Right cardiac atrium (tissue), 5 donors: ENCODE results near the gene GGA1. TPM values are rescaled to one million over a fixed set of nuclear protein-coding genes. Genes with fewer than 3 reads are reported as not detected.

ENCODE experiments used
- ATAC-seq, 2 donors: fragments of 200-7000 bp; cut with Tn5 transposase; one replicate each; pipeline versions ENCODE4 v1.8.0 to v1.9.1; 2020; ENCODE audit warnings: moderate library complexity in 2 of 2, mild to moderate bottlenecking in 1 of 2
- DNase-seq, 3 donors: peaks; one replicate each; pipeline ENCODE4 v3.0.0-alpha.2; 2020
- H3K27ac ChIP-seq: one replicate; pipeline ENCODE4 v1.5.1; 2013; ENCODE audit warnings: mild to moderate bottlenecking, low read length, control low read depth, moderate library complexity
- H3K27me3 ChIP-seq: one replicate; pipeline ENCODE4 v1.6.1; 2013; ENCODE audit not compliant: control insufficient read depth, insufficient read depth
- H3K4me1 ChIP-seq: one replicate; pipeline ENCODE4 v1.6.1; 2013; ENCODE audit warnings: low read length; ENCODE audit not compliant: control insufficient read depth, insufficient read depth
- H3K4me3 ChIP-seq: one replicate; pipeline ENCODE4 v1.5.1; 2013; ENCODE audit warnings: low read length, control low read depth
- H3K9me3 ChIP-seq: one replicate; pipeline ENCODE4 v1.6.1; 2013; ENCODE audit warnings: low read length; ENCODE audit not compliant: control insufficient read depth
- WGBS: extraction: QIAGEN DNeasy Blood & Tissue Kit; methylation state at CpG from one replicate; pipeline ENCODE4 v1.1.7; 2013; 5-methylcytosine and 5-hydroxymethylcytosine counted together
- intact Hi-C, 4 donors: fragments of 100-400 bp; cut with DNase I; formaldehyde crosslinking; loops; one replicate each; pipeline versions ENCODE4 v1.11.0 to v1.14.0; 2022 to 2023
- polyA plus RNA-seq: library from polyadenylated mRNA; stranded (reverse); fragments of 200-250 nt; gene quantifications from one replicate; pipeline ENCODE4 v1.2.3, GENCODE V29; 2013
- total RNA-seq, 4 donors: library from RNA; stranded (reverse); fragmentation: NEBNext Ultra II Directional; extraction: Animal tissue kit (Norgen Biotek cat#: 25700); gene quantifications; one replicate each; pipeline ENCODE4 v1.2.1, GENCODE V29; 2021
- donor health status: healthy with polysubstance abuse.
- donor health status: DM: no; HTN: yes; CAD: no.
- donor health status: DM: no; HTN: no; CAD: no.
- donor health status: DM: no; HTN: yes; CAD: no; lungs with severe emphysema.
- donor health status: DM: yes; HTN: yes; CAD: no.

The GGA1 gene
- total and polyA plus RNA-seq, 5 donors, result 23.3 to 29.0 (median 26.3) TPM

GRCh38 chr22:37564111-37564711, 44.4 kb upstream of the GGA1 start:
- H3K27me3 ChIP-seq, result no peaks in the 10 kb centered on the region
- peak overlapping the region; percentile 78 for H3K27ac ChIP-seq
- peaks cover 14% of the 10 kb centered on the region for H3K4me1 ChIP-seq
- no peak overlapping the region for H3K4me3 ChIP-seq
- DNase-seq, result no peak
- intact Hi-C loops, result loop anchor here in 1 of 4 donors (10.0 kb wide), 1 partner anchor 239 kb away; no protein-coding TSS in a partner anchor
- H3K9me3 ChIP-seq, result no peaks in the 10 kb centered on the region
- peak in 1 of 2 donors; percentile 20 for ATAC-seq
- WGBS, result 47% methylated on average over 7 of the region's 7 CpGs

- H3K27ac ChIP-seq, result peak overlapping the region; percentile 0
- H3K9me3 ChIP-seq, result no peaks in the 10 kb centered on the region
- intact Hi-C loops, result loop anchor here in 3 of 4 donors (2.0 to 10.0 kb wide), 3 partner anchors 21 to 249 kb away; no protein-coding TSS in a partner anchor
- no peak for ATAC-seq
- peaks cover 14% of the 10 kb centered on the region for H3K4me1 ChIP-seq
- no peaks in the 10 kb centered on the region for H3K27me3 ChIP-seq
- DNase-seq, result no peak
- H3K4me3 ChIP-seq, result no peak overlapping the region
- WGBS, result 55% methylated on average over 17 of the region's 17 CpGs
Observed at GRCh38 chr22:37565830-37566229, 42.8 kb upstream of the GGA1 start.

DNA sequence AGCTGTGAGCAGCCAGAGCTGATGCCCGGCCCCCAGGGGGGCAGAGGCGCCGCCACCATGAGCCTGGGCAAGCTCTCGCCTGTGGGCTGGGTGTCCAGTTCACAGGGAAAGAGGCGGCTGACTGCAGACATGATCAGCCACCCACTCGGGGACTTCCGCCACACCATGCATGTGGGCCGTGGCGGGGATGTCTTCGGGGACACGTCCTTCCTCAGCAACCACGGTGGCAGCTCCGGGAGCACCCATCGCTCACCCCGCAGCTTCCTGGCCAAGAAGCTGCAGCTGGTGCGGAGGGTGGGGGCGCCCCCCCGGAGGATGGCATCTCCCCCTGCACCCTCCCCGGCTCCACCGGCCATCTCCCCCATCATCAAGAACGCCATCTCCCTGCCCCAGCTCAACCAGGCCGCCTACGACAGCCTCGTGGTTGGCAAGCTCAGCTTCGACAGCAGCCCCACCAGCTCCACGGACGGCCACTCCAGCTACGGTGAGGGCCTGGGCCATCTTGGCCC, 42.3 kb upstream of the GGA1 start:
- ATAC-seq (no peak), DNase-seq (peak in 2 of 3 donors; percentile 70 to 73)
- no peaks in the 10 kb centered on the region for H3K27me3 ChIP-seq
- 43% methylated on average over 28 of the region's 28 CpGs for WGBS
- peak overlapping the region; percentile 7 for H3K27ac ChIP-seq
- no peaks in the 10 kb centered on the region for H3K9me3 ChIP-seq
- intact Hi-C loops, result loop anchor here in 3 of 4 donors (2.0 to 10.0 kb wide), 3 partner anchors 22 to 249 kb away; no protein-coding TSS in a partner anchor
- peaks cover 14% of the 10 kb centered on the region for H3K4me1 ChIP-seq
- H3K4me3 ChIP-seq, result no peak overlapping the region

GRCh38 chr22:37566903-37567798, 41.5 kb upstream of the GGA1 start:
- Histone ChIP-seq H3K4me3 (no peak overlapping the region), H3K9me3 (no peaks in the 10 kb centered on the region), H3K27me3 (no peaks in the 10 kb centered on the region), H3K27ac (peak overlapping the region; percentile 7), H3K4me1 (peaks cover 11% of the 10 kb centered on the region)
- DNase-seq (peak; percentile 75 to 93 (median 93)), ATAC-seq (peak; percentile 33 to 50)
- intact Hi-C loops, result loop anchor here in 3 of 4 donors (2.0 to 10.0 kb wide), 3 partner anchors 22 to 250 kb away; no protein-coding TSS in a partner anchor
- WGBS, result 33% methylated on average over 16 of the region's 16 CpGs

DNA sequence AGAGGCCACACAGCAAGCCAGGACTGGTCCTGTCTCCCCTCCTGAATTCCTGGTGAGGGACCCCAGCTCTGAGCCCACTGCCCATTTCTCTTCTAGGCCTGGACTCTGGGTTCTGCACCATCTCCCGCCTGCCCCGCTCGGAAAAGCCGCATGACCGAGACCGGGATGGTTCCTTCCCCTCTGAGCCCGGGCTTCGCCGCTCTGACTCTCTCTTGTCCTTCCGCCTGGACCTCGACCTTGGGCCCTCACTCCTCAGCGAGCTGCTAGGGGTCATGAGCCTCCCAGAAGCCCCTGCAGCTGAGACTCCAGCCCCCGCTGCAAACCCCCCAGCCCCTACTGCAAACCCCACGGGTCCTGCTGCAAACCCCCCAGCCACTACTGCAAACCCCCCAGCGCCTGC, 40.6 kb upstream of the GGA1 start:
- no peak for DNase-seq
- Histone ChIP-seq H3K9me3 (no peaks in the 10 kb centered on the region), H3K27ac (no peak overlapping the region), H3K27me3 (no peaks in the 10 kb centered on the region), H3K4me3 (no peak overlapping the region), H3K4me1 (peaks cover 8% of the 10 kb centered on the region)
- intact Hi-C loops, result loop anchor here in 2 of 4 donors (5.0 to 10.0 kb wide), 2 partner anchors 243 to 251 kb away; no protein-coding TSS in a partner anchor
- ATAC-seq, result no peak
- 77% methylated on average over 15 of the region's 15 CpGs for WGBS

DNA sequence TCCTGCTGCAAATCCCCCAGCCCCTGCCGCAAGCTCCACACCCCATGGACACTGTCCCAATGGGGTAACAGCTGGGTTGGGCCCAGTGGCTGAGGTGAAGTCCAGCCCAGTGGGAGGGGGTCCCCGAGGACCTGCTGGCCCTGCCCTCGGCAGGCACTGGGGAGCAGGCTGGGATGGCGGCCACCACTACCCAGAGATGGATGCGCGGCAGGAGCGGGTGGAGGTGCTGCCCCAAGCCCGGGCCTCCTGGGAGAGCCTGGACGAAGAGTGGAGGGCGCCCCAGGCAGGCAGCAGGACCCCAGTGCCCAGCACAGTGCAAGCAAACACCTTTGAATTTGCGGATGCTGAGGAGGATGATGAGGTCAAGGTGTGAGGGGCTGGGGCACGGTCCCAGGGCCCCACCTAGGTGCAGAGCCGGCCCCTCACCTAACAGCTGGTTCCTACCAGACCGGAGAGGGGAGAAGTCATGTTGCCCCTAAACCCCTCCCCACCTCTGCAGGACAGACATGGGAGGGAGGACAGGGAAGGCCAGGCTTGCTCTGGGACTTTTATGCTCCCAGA, 40.1 kb upstream of the GGA1 start:
- intact Hi-C loops, result loop anchor here in 2 of 4 donors (5.0 to 10.0 kb wide), 2 partner anchors 244 to 251 kb away; no protein-coding TSS in a partner anchor
- no peak for DNase-seq
- Histone ChIP-seq H3K4me1 (peaks cover 6% of the 10 kb centered on the region), H3K9me3 (no peaks in the 10 kb centered on the region), H3K27ac (no peak overlapping the region), H3K4me3 (no peak overlapping the region), H3K27me3 (no peaks in the 10 kb centered on the region)
- no peak for ATAC-seq
- 76% methylated on average over 14 of the region's 14 CpGs for whole genome bisulfite sequencing

DNA sequence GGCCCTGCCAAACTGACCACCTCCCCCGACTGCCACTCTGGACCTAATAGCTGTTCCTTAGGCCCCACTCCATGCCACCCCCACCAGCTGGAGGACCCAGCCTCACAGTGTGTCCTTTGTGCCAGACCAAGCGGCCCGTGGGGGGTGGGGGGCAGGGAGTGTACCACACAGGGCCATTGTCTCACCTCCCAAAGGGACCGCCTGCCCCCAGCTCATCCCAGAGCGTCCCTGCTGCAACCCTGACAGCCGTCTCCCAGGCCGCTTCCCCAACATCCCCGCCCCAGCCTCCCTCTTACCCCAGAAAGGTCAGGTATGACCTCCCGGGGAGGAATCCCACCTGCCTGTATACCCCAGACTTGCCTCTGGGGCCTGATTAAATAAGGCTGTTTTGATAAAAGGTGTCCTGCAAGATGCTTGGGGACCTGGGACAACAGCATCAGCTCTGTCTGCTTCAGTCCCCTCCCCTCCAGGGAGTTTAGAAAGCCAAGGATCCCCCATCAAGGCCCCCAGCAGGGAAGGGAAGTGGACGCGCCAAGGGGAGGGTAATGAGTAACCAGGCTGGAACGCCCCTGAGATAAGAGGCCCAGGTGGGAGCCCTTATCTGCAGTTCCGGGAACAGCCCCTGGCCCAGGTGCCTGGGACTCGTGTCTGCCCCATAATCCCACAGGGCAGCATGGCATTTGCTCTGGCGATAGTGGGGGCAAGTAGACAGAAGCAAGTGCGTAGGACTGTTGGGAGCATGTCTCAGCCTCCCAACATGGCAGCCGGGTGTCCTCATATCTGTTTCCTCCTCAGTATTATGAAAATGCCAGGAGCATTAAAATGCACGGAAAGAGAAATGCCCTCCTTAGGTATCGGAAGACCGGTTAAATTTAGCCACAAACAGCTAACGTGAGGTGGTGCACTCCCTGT, 39.4 kb upstream of the GGA1 start:
- no peaks in the 10 kb centered on the region for H3K27me3 ChIP-seq
- intact Hi-C loops, result loop anchor here in 2 of 4 donors (5.0 to 10.0 kb wide), 2 partner anchors 244 to 252 kb away; no protein-coding TSS in a partner anchor
- 51% methylated on average over 21 of the region's 21 CpGs for WGBS
- no peak overlapping the region for H3K27ac ChIP-seq
- DNase-seq (peak in 1 of 3 donors; percentile 52), ATAC-seq (peak; percentile 5 to 6)
- H3K9me3 ChIP-seq, result no peaks in the 10 kb centered on the region
- H3K4me1 ChIP-seq, result peaks cover 3% of the 10 kb centered on the region
- H3K4me3 ChIP-seq, result no peak overlapping the region

DNA sequence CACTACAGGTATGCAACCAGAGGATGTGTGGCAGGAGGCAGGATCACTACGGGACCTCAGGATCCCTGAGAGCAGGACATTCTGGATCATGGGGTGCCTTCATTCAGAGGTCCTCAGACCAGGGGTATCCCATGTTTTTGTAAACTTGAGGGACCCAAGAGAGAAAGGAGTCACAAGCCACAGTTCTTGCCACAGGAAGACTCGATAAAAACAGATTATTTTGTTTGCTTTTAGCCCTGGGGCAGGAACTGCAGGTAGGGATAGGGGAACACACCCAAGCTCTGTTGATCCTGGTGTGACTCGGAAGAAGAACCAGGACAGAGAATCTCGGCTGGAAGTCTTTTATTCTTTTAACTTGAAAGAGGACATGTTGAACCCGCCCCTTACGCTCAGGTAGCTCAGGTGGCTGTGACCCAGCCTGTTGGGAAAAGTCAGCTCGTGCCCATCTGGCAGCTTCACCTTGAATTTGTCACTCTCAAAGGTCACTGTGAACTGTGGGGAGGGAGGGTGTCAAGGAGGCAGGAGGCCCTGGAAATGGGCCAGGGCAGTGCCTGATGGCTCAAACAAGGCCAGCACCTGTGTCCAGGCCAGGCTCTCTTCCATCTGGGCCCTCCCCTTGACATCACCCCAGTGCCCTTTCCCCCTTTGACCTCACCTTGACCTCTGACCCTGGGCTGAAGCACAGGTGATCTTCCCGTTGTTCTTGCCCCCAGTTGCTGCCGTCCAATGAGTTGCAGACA, 38.5 kb upstream of the GGA1 start:
- WGBS, result 61% methylated on average over 9 of the region's 9 CpGs
- no peak for ATAC-seq

DNA sequence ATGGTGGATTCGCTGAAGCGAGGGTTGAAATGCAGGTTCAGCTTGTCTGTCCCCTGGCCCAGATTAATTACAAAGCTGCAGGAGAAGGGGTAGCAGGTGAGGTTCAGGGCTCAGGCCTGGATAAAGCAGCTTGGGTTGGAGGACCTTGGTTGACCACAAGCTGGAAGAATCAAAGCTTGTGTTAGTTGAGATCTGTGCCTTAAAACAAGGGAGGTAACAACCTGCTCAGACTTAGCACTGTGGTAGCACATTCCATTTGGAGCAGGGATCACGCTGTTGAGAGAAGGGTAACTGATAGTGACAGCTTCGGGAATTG, 38.0 kb upstream of the GGA1 start:
- intact Hi-C loops, result no loop called here
- no peaks in the 10 kb centered on the region for H3K9me3 ChIP-seq
- no peak overlapping the region for H3K4me3 ChIP-seq
- no peaks in the 10 kb centered on the region for H3K27me3 ChIP-seq
- 70% methylated on average over 4 of the region's 4 CpGs for WGBS
- H3K27ac ChIP-seq, result no peak overlapping the region
- ATAC-seq, result no peak
- no peak for DNase-seq
- H3K4me1 ChIP-seq, result peaks cover 3% of the 10 kb centered on the region

More for the DNA sequence above, 38.5 kb upstream of the GGA1 start:
- Histone ChIP-seq H3K4me3 (no peak overlapping the region), H3K27me3 (no peaks in the 10 kb centered on the region), H3K9me3 (no peaks in the 10 kb centered on the region), H3K27ac (no peak overlapping the region), H3K4me1 (peaks cover 3% of the 10 kb centered on the region)
- peak in 2 of 3 donors; percentile 57 to 71 for DNase-seq
- intact Hi-C loops, result loop anchor here in 2 of 4 donors (5.0 to 10.0 kb wide), 2 partner anchors 245 to 253 kb away; no protein-coding TSS in a partner anchor
